ENCODE data around the gene DDR2.

- TF ChIP-seq CTCF (IDR thresholded peaks at IDR 0.05; ENCODE audit: low read depth, low read length) (no peak), EZH2phosphoT487 (IDR thresholded peaks at IDR 0.05; ENCODE audit: low read depth) (no peak)
These were observed 44.9 kb upstream of the DDR2 start for GRCh38 chr1:162587347-162587746.

Measured in OCI-LY3 (cell line).